ENCODE results near the gene PITPNM2.

PITPNM2 gene

DNA sequence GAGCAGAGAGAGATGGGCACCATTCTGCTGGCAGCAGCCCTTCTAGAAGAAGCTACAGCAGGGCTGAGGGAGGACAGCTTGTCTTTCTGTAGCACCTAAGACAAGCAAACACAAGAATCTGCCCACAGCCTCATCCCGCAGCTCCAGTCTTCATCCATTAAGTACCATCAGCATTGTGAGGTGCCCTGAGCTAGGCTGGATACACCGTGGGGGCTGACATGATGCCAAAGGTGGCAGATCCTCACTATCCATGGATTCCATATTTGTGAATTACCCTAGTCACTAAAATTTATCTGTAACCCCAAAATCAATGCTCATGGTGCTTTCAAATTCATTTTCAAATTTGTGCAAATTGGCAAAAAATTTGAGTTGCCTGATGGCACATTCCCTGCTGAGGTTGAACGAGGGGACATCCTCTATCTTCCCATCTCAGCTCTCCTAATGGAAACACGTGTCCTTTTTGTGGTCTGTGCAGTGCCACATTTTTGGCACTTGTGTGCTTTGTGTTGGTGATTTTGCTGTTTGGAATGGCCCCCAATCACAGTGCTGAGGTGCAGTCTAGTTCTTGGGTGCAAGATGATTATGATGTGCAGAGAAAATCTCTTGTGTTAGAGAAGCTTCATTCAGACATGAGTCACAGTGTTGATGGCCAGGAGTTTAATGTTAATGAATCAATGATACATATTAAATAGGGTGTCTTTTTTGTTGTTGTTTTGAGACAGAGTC is 7.0 kb downstream of the PITPNM2 start:
- no peak for DNase-seq (ENCODE audit: low read depth)

GRCh38 chr12:123142921-123143735 is 7.8 kb downstream of the PITPNM2 start:
- DNase-seq (ENCODE audit: low read depth) = no peak

DNA sequence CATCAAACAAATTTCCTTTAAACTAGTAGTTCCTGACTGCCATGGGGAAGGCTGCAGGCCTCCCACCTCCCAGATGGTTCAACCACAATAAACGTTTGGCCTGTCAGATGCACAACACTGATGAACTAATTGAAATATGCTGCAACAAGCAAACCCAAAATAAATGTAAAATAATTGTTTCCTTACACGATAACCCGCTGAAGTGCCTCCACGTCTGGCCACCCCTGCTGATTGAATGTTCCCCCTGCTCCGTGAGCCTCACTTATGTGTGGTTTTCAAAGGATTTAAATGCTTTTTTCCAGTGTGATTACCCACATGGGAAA is 8.4 kb downstream of the PITPNM2 start:
- DNase-seq (ENCODE audit: low read depth) = no peak

- DNase-seq (ENCODE audit: low read depth) = no peak
Observed at GRCh38 chr12:123141615-123142517, 9.0 kb downstream of the PITPNM2 start.

GRCh38 chr12:123140676-123141614 is 9.9 kb downstream of the PITPNM2 start:
- DNase-seq (ENCODE audit: low read depth) = no peak

- DNase-seq (ENCODE audit: low read depth) = no peak
Observed at GRCh38 chr12:123139926-123140675, 10.8 kb downstream of the PITPNM2 start.

DNA sequence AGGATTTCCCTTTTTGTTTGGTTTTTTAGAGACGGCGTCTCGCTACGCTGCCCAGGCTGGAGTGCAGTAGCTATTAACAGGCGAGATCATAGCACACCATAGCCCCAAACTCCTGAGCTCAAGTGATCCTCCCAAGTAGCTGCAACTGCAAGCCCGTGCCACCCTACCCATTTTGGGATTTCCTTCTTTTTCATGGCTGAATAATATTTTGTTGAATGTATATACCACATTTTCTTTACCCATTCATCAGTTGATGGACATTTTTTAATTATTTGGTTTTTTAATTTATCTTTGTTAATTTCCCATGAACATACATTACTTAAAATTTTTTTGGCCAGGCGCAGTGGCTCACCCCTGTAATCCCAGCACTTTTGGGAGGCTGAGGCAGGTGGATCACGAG is 15.2 kb downstream of the PITPNM2 start:
- DNase-seq (ENCODE audit: low read depth) = no peak

- DNase-seq (ENCODE audit: low read depth) = no peak
Observed at GRCh38 chr12:123134826-123135225, 16.1 kb downstream of the PITPNM2 start.

GRCh38 chr12:123134271-123134671 is 16.6 kb downstream of the PITPNM2 start:
- DNase-seq (ENCODE audit: low read depth) = no peak

DNA sequence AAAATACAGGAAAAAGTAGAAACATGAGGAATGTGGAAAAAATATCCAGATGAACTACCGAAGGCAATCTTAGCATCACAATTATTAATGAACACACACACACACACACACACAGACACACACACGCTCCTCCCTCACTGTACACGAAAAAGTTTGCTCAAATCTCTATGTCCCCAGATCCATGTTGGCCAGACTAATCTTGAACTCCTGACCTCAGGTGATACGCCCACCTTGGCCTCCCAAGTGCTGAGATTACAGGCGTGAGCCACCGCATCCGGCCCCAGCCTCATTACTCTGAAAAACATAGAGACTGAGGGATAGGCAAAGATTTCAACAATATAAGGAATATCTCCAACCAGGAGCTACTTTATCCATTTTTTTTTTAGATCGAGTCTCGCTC is 17.2 kb downstream of the PITPNM2 start:
- DNase-seq (ENCODE audit: low read depth) = no peak

DNA sequence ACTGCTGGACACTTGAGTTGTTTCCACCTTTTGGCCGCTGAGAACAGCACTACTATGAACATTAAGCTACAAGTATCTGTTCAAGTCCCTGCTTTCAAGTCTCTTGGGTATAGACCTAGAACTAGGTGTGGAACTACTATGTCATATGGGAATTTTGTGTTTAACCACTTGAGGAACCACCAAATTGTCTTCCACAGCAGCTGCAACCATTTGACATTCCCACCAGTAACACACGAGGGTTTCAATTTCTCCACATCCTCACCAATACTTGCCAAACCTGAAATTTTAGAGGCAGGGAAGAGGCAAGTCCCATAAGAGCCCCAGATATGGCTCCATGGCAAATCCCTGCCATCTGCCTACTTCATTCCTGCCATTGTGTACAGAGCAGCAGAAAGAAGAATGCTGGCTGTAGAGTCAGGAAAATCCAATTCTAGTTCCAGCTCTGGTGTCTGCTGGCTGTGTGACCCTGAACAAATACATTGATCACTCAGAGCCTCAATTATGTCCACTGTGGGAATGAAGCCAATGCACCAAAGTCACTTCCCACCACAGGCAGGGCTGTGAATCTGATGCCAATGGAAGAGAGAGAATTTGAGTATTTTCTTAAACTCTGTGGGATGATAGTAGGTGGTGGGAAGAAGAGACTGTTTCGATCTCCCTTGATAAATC is 17.8 kb downstream of the PITPNM2 start:
- DNase-seq (ENCODE audit: low read depth) = no peak

- no peak for DNase-seq (ENCODE audit: low read depth)
Observed at GRCh38 chr12:123131879-123132402, 18.9 kb downstream of the PITPNM2 start.

GRCh38 chr12:123131291-123131832 is 19.5 kb downstream of the PITPNM2 start:
- no peak for DNase-seq (ENCODE audit: low read depth)

GRCh38 chr12:123129621-123130020 is 21.3 kb downstream of the PITPNM2 start:
- DNase-seq (ENCODE audit: low read depth) = no peak

DNA sequence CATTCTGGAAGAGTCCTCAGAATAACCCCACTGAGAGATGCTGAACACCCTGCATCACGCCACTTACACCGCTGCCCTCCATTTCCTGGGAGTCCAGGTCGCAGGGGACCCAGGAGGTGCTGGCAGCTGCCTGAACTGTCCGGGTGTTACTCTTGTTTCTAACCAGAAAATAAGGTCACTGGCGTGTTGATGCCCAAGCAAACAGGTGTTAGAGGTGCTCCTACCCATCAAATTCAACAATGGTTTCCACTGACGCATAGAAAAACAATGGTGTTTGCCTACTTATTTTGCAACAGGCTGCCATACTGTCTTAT is 23.8 kb downstream of the PITPNM2 start:
- DNase-seq (ENCODE audit: low read depth) = no peak

- DNase-seq (ENCODE audit: low read depth) = no peak
Observed at GRCh38 chr12:123126294-123127181, 24.4 kb downstream of the PITPNM2 start.

- DNase-seq (ENCODE audit: low read depth) = no peak
Observed at GRCh38 chr12:123122626-123123025, 28.3 kb downstream of the PITPNM2 start.

- no peak for DNase-seq (ENCODE audit: low read depth)
Observed at GRCh38 chr12:123121670-123122069, 29.2 kb downstream of the PITPNM2 start.
